Hepatocyte (in vitro differentiated cells): ENCODE results near the gene SYT3. TPM values are rescaled to one million over a fixed set of nuclear protein-coding genes. Genes with fewer than 3 reads are reported as not detected.

Source experiments
- DNase-seq: peaks from one replicate; pipeline ENCODE4 v3.0.0-alpha.2; 2016; ENCODE audit warnings: low spot score
- H2AFZ ChIP-seq: fragments of 200-600 bp; sonication (generic); 2 replicates; pipeline ENCODE4 v1.6.0; 2016; ENCODE audit warnings: antibody characterized with exemption, mild to moderate bottlenecking
- H3K27ac ChIP-seq: fragments of 200-600 bp; sonication (generic); 2 replicates; pipeline ENCODE4 v1.5.1; 2016; ENCODE audit warnings: mild to moderate bottlenecking
- H3K27me3 ChIP-seq: fragments of 200-600 bp; sonication (generic); 2 replicates; pipeline ENCODE4 v1.6.1; 2016
- H3K36me3 ChIP-seq: fragments of 200-600 bp; sonication (generic); replicated peaks from 2 replicates; pipeline ENCODE4 v1.5.1; 2016; ENCODE audit warnings: low read depth; ENCODE audit not compliant: insufficient read depth
- H3K4me1 ChIP-seq: fragments of 200-600 bp; sonication (generic); 2 replicates; pipeline ENCODE4 v1.5.1; 2016; ENCODE audit warnings: mild to moderate bottlenecking, moderate library complexity; ENCODE audit not compliant: insufficient read depth
- H3K4me2 ChIP-seq: fragments of 200-600 bp; sonication (generic); 2 replicates; pipeline ENCODE4 v1.6.0; 2016
- H3K4me3 ChIP-seq: fragments of 200-600 bp; sonication (generic); 2 replicates; pipeline ENCODE4 v1.5.1; 2016; ENCODE audit warnings: mild to moderate bottlenecking
- H3K79me2 ChIP-seq: fragments of 200-600 bp; sonication (generic); 2 replicates; pipeline ENCODE4 v1.6.0; 2017; ENCODE audit warnings: mild to moderate bottlenecking
- H3K9me2 ChIP-seq: fragments of 200-600 bp; sonication (generic); replicated peaks from 2 replicates; pipeline ENCODE4 v1.6.0; 2017; ENCODE audit warnings: mild to moderate bottlenecking; ENCODE audit not compliant: insufficient read depth
- H3K9me3 ChIP-seq: fragments of 200-600 bp; sonication (generic); 2 replicates; pipeline ENCODE4 v1.5.1; 2016; ENCODE audit warnings: low read depth, mild to moderate bottlenecking
- H4K20me1 ChIP-seq: fragments of 200-600 bp; sonication (generic); 2 replicates; pipeline ENCODE4 v1.6.0; 2016; ENCODE audit warnings: mild to moderate bottlenecking; ENCODE audit not compliant: insufficient read depth, poor library complexity, severe bottlenecking
- CTCF ChIP-seq: fragments of 200-600 bp; sonication (generic); IDR thresholded peaks from 2 replicates; pipeline ENCODE4 v1.5.1; 2016; ENCODE audit warnings: antibody characterized with exemption, mild to moderate bottlenecking; ENCODE audit not compliant: poor library complexity
- EZH2 ChIP-seq: fragments of 200-600 bp; sonication (generic); IDR thresholded peaks from 2 replicates; pipeline ENCODE4 v1.6.1; 2016; ENCODE audit warnings: antibody characterized with exemption, mild to moderate bottlenecking, borderline replicate concordance
- EZH2phosphoT487 ChIP-seq: fragments of 200-600 bp; sonication (generic); IDR thresholded peaks from one replicate; pipeline ENCODE4 v1.6.1; 2018; ENCODE audit warnings: antibody characterized with exemption, mild to moderate bottlenecking, low read depth, moderate library complexity; ENCODE audit not compliant: unreplicated experiment, severe bottlenecking
- WGBS: methylation state at CpG from one replicate; pipeline ENCODE4 v1.1.6; 2016; ENCODE audit warnings: low lambda C conversion rate; ENCODE audit errors: missing lambda C conversion rate; 5-methylcytosine and 5-hydroxymethylcytosine counted together
- polyA plus RNA-seq: library from polyadenylated mRNA; unstranded; fragments of >200 nt; fragmentation: Nextera tagmentation; extraction: Ambion mirVana; gene quantifications from 2 replicates; pipeline ENCODE4 v1.2.1, GENCODE V29; 2016
- total RNA-seq: library from RNA; depleted of rRNA; stranded (reverse); fragments of >200 nt; gene quantifications from 2 replicates; pipeline ENCODE4 v1.2.3, GENCODE V29; 2014

SYT3 gene
- total and polyA plus RNA-seq, 2 experiments from 2014 or later = 1.5 to 2.2 TPM

GRCh38 chr19:50663482-50663790, 23.8 kb upstream of the SYT3 start:
- H3K79me2 ChIP-seq = no peaks in the 10 kb centered on the region
- 70% methylated on average over 1 of the region's 1 CpG for WGBS
- H3K27me3 ChIP-seq = peaks cover 28% of the 10 kb centered on the region
- H3K4me1 ChIP-seq = no peaks in the 10 kb centered on the region
- no peaks in the 10 kb centered on the region for H3K9me2 ChIP-seq
- no peak overlapping the region for H3K4me3 ChIP-seq
- no peak for DNase-seq
- H3K36me3 ChIP-seq = no peaks in the 10 kb centered on the region
- no peaks in the 10 kb centered on the region for H3K9me3 ChIP-seq
- TF ChIP-seq EZH2 = no peak
- peak; percentile 19 for TF ChIP-seq CTCF
- TF ChIP-seq EZH2phosphoT487 = no peak
- no peaks in the 10 kb centered on the region for H4K20me1 ChIP-seq
- H2AFZ ChIP-seq = no peak overlapping the region
- H3K27ac ChIP-seq = no peak overlapping the region
- no peak overlapping the region for H3K4me2 ChIP-seq

GRCh38 chr19:50662651-50663481, 23.2 kb upstream of the SYT3 start:
- H4K20me1 ChIP-seq = no peaks in the 10 kb centered on the region
- H3K27ac ChIP-seq = no peak overlapping the region
- peaks cover 22% of the 10 kb centered on the region for H3K27me3 ChIP-seq
- DNase-seq = no peak
- H2AFZ ChIP-seq = no peak overlapping the region
- H3K4me3 ChIP-seq = no peak overlapping the region
- H3K79me2 ChIP-seq = no peaks in the 10 kb centered on the region
- no peaks in the 10 kb centered on the region for H3K9me2 ChIP-seq
- TF ChIP-seq EZH2 = no peak
- TF ChIP-seq EZH2phosphoT487 = no peak
- no peak overlapping the region for H3K4me2 ChIP-seq
- no peaks in the 10 kb centered on the region for H3K4me1 ChIP-seq
- 69% methylated on average over 9 of the region's 16 CpGs for WGBS
- H3K9me3 ChIP-seq = no peaks in the 10 kb centered on the region
- H3K36me3 ChIP-seq = no peaks in the 10 kb centered on the region

- H3K9me2 ChIP-seq = no peaks in the 10 kb centered on the region
- WGBS = 84% methylated on average over 44 of the region's 49 CpGs
- H3K4me3 ChIP-seq = no peak overlapping the region
- no peaks in the 10 kb centered on the region for H3K79me2 ChIP-seq
- no peaks in the 10 kb centered on the region for H3K36me3 ChIP-seq
- H3K27ac ChIP-seq = no peak overlapping the region
- H3K27me3 ChIP-seq = peaks cover 13% of the 10 kb centered on the region
- H3K4me2 ChIP-seq = no peak overlapping the region
- H4K20me1 ChIP-seq = no peaks in the 10 kb centered on the region
- H3K4me1 ChIP-seq = no peaks in the 10 kb centered on the region
- H2AFZ ChIP-seq = no peak overlapping the region
- H3K9me3 ChIP-seq = no peaks in the 10 kb centered on the region
- TF ChIP-seq EZH2phosphoT487 (no peak), EZH2 (no peak), CTCF (no peak)
- no peak for DNase-seq
Observed at GRCh38 chr19:50661766-50662650, 22.3 kb upstream of the SYT3 start.

GRCh38 chr19:50661023-50661422, 21.3 kb upstream of the SYT3 start:
- Histone ChIP-seq H4K20me1 (no peaks in the 10 kb centered on the region), H3K27me3 (peaks cover 3% of the 10 kb centered on the region), H2AFZ (no peak overlapping the region), H3K79me2 (no peaks in the 10 kb centered on the region), H3K4me3 (no peak overlapping the region), H3K36me3 (no peaks in the 10 kb centered on the region), H3K4me2 (no peak overlapping the region), H3K9me2 (no peaks in the 10 kb centered on the region), H3K4me1 (no peaks in the 10 kb centered on the region), H3K9me3 (no peaks in the 10 kb centered on the region), H3K27ac (no peak overlapping the region)
- DNase-seq = no peak
- TF ChIP-seq CTCF (no peak), EZH2 (no peak), EZH2phosphoT487 (no peak)
- 88% methylated on average over 10 of the region's 10 CpGs for WGBS
